ENCODE measurements around the gene KCNIP1.
A peak's percentile ranks its signal among the peaks of the same experiment; 100 is the strongest.

Gene KCNIP1

GRCh38 chr5:170625221-170626165 is 121.7 kb downstream of the KCNIP1 start:
- peaks cover 42% of the 10 kb centered on the region for H3K27me3 Mint-ChIP-seq (ENCODE audit: low read depth)
- no peak overlapping the region for H3K4me3 Mint-ChIP-seq
- H3K27ac Mint-ChIP-seq, result peak overlapping the region in 1 of 3 experiments; percentile 44
- no peaks in the 10 kb centered on the region for H3K9me3 Mint-ChIP-seq
- no peak for TF ChIP-seq CTCF (IDR thresholded peaks at IDR 0.05; ENCODE audit: unreplicated experiment in 3 of 3)
- peaks cover 18% of the 10 kb centered on the region for H3K4me1 Mint-ChIP-seq
- no peaks in the 10 kb centered on the region for H3K36me3 Mint-ChIP-seq (ENCODE audit: low read depth)

- Mint-ChIP-seq H3K4me3 (no peak overlapping the region), H3K27ac (no peak overlapping the region), H3K27me3 (ENCODE audit: low read depth) (peaks cover 46% of the 10 kb centered on the region), H3K4me1 (peaks cover 18% of the 10 kb centered on the region), H3K36me3 (ENCODE audit: low read depth) (no peaks in the 10 kb centered on the region), H3K9me3 (no peaks in the 10 kb centered on the region)
- TF ChIP-seq CTCF (IDR thresholded peaks at IDR 0.05; ENCODE audit: unreplicated experiment in 3 of 3), result no peak
Measured at GRCh38 chr5:170626507-170627150, 122.8 kb downstream of the KCNIP1 start.

- Mint-ChIP-seq H3K36me3 (ENCODE audit: low read depth) (no peaks in the 10 kb centered on the region), H3K9me3 (no peaks in the 10 kb centered on the region), H3K27ac (no peak overlapping the region), H3K4me1 (peaks cover 21% of the 10 kb centered on the region), H3K27me3 (ENCODE audit: low read depth) (peaks cover 46% of the 10 kb centered on the region), H3K4me3 (no peak overlapping the region)
- no peak for TF ChIP-seq CTCF (IDR thresholded peaks at IDR 0.05; ENCODE audit: unreplicated experiment in 3 of 3)
Measured at GRCh38 chr5:170627271-170627670, 123.5 kb downstream of the KCNIP1 start.

GRCh38 chr5:170628028-170628427 is 124.2 kb downstream of the KCNIP1 start:
- no peaks in the 10 kb centered on the region for H3K36me3 Mint-ChIP-seq (ENCODE audit: low read depth)
- no peak overlapping the region for H3K27ac Mint-ChIP-seq
- H3K4me1 Mint-ChIP-seq, result peaks cover 26% of the 10 kb centered on the region
- H3K4me3 Mint-ChIP-seq, result no peak overlapping the region
- no peak for TF ChIP-seq CTCF (IDR thresholded peaks at IDR 0.05; ENCODE audit: unreplicated experiment in 3 of 3)
- no peaks in the 10 kb centered on the region for H3K9me3 Mint-ChIP-seq
- peaks cover 44% of the 10 kb centered on the region for H3K27me3 Mint-ChIP-seq (ENCODE audit: low read depth)

GRCh38 chr5:170628691-170629565 is 125.1 kb downstream of the KCNIP1 start:
- peaks cover 35% of the 10 kb centered on the region for H3K4me1 Mint-ChIP-seq
- no peaks in the 10 kb centered on the region for H3K9me3 Mint-ChIP-seq
- H3K4me3 Mint-ChIP-seq, result no peak overlapping the region
- no peak for TF ChIP-seq CTCF (IDR thresholded peaks at IDR 0.05; ENCODE audit: unreplicated experiment in 3 of 3)
- peaks cover 37% of the 10 kb centered on the region for H3K27me3 Mint-ChIP-seq (ENCODE audit: low read depth)
- no peaks in the 10 kb centered on the region for H3K36me3 Mint-ChIP-seq (ENCODE audit: low read depth)
- no peak overlapping the region for H3K27ac Mint-ChIP-seq
